Thyroid gland (tissue), 4 donors: Measurements from ENCODE around the gene NRARP.

Source experiments
- POLR2A ChIP-seq, 2 donors: fragments of 450-650 bp; IDR thresholded peaks; one replicate each; pipeline ENCODE4 v1.6.1; 2017; ENCODE audit warnings: antibody characterized with exemption in 2 of 2, mild to moderate bottlenecking in 2 of 2, moderate library complexity in 1 of 2
- TF ChIP-seq, protein P1 (sequence below), 6 experiments: fragments of 200-600 bp in 3 of 6; fragments of 450-650 bp in 3 of 6; sonication (generic) in 3 of 6; IDR thresholded peaks; one replicate each; pipeline ENCODE4 v1.5.1; 2016 to 2019; ENCODE audit warnings: antibody characterized with exemption in 6 of 6, mild to moderate bottlenecking in 2 of 6, inconsistent platforms in 1 of 6, moderate library complexity in 1 of 6

DNA sequence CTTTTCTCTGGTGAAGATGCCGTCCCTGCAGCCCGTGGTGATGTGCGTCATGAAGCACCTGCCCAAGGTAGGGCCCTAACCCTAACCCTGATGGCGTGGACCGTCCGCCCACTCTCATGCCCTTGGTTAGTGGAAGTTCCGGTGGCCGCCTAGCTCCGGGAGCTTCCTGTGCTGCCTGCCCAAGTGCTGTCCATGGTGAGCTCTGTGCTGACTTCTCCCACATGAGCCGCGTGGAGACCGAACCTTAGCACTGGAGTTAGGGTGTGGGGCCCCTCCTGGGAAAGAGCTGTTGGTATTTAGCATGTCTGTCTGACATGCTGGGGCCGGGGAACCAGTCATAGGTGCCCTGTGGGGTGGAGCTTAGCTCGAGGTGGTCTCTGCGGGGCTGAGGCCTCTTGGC is 45.7 kb downstream of the NRARP start:
- TF ChIP-seq, protein P1, sequence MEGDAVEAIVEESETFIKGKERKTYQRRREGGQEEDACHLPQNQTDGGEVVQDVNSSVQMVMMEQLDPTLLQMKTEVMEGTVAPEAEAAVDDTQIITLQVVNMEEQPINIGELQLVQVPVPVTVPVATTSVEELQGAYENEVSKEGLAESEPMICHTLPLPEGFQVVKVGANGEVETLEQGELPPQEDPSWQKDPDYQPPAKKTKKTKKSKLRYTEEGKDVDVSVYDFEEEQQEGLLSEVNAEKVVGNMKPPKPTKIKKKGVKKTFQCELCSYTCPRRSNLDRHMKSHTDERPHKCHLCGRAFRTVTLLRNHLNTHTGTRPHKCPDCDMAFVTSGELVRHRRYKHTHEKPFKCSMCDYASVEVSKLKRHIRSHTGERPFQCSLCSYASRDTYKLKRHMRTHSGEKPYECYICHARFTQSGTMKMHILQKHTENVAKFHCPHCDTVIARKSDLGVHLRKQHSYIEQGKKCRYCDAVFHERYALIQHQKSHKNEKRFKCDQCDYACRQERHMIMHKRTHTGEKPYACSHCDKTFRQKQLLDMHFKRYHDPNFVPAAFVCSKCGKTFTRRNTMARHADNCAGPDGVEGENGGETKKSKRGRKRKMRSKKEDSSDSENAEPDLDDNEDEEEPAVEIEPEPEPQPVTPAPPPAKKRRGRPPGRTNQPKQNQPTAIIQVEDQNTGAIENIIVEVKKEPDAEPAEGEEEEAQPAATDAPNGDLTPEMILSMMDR (IDR thresholded peaks at IDR 0.05) = no peak
- no peak for TF ChIP-seq POLR2A (IDR thresholded peaks at IDR 0.05)
